ENCODE measurements around the gene DMD. TPM values are rescaled to one million over a fixed set of nuclear protein-coding genes. Genes with fewer than 3 reads are reported as not detected.
"Not testable (repeated sequence)": the region's sequence is repeated elsewhere in the genome, so short reads cannot be mapped to it uniquely, and the experiment has no call there.

The DMD gene
- total RNA-seq, 1 experiment from 2014 or later, result 47.2 TPM

DNA sequence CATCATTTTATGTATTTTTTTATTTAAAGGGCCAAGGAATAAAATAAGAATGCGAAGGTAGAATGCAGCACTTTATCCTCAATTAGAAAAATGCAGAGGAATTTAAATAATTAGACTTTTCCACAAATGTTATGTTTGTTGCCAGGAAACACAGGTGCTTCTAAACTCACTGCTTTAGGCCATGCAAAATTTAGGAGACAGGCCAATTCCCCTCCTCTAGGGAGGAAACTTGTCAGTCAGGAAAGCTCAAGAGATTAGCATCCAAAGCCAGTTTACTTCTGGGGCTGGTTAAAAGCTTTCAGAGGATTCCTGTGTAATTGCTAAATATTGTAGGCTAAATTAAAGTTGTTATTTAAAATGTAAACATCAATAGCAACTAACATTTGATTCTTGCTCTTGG, 124.5 kb downstream of the DMD start:
- no peak for DNase-seq
- Histone ChIP-seq H3K4me3 (ENCODE audit: low read depth, low read length) (no peak overlapping the region), H3K36me3 (ENCODE audit: control insufficient read depth, insufficient read depth, low read length) (no peaks in the 10 kb centered on the region), H3K4me1 (no peaks in the 10 kb centered on the region), H3K9me3 (no peaks in the 10 kb centered on the region), H3K27me3 (replicated peaks; ENCODE audit: control insufficient read depth, insufficient read depth, low read length) (no peaks in the 10 kb centered on the region)
- H3K36me3 Mint-ChIP-seq (ENCODE audit: insufficient read depth, unreplicated experiment), result no peaks in the 10 kb centered on the region
- no peak overlapping the region for H3K4me3 Mint-ChIP-seq (ENCODE audit: unreplicated experiment)
- intact Hi-C loops (cut with micrococcal nuclease; ENCODE audit: unreplicated experiment), result no loop called here
- TF ChIP-seq, protein P1, sequence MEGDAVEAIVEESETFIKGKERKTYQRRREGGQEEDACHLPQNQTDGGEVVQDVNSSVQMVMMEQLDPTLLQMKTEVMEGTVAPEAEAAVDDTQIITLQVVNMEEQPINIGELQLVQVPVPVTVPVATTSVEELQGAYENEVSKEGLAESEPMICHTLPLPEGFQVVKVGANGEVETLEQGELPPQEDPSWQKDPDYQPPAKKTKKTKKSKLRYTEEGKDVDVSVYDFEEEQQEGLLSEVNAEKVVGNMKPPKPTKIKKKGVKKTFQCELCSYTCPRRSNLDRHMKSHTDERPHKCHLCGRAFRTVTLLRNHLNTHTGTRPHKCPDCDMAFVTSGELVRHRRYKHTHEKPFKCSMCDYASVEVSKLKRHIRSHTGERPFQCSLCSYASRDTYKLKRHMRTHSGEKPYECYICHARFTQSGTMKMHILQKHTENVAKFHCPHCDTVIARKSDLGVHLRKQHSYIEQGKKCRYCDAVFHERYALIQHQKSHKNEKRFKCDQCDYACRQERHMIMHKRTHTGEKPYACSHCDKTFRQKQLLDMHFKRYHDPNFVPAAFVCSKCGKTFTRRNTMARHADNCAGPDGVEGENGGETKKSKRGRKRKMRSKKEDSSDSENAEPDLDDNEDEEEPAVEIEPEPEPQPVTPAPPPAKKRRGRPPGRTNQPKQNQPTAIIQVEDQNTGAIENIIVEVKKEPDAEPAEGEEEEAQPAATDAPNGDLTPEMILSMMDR (IDR thresholded peaks at IDR 0.05; ENCODE audit: insufficient read depth in 1 of 2, low read depth in 1 of 2, low read length in 1 of 2, severe bottlenecking in 1 of 2, unreplicated experiment in 1 of 2), result no peak
- H3K9me3 Mint-ChIP-seq (ENCODE audit: unreplicated experiment), result no peaks in the 10 kb centered on the region
- BruUV-seq (replicated peaks), result no TSS peak
- ChIA-PET CTCF (no interaction called here), POLR2A (no interaction called here)
- no peaks in the 10 kb centered on the region for H3K4me1 Mint-ChIP-seq (ENCODE audit: low read depth, unreplicated experiment)
- no peaks in the 10 kb centered on the region for H3K27me3 Mint-ChIP-seq (ENCODE audit: insufficient read depth, unreplicated experiment)
- H3K27ac Mint-ChIP-seq (ENCODE audit: unreplicated experiment), result no peak overlapping the region

DNA sequence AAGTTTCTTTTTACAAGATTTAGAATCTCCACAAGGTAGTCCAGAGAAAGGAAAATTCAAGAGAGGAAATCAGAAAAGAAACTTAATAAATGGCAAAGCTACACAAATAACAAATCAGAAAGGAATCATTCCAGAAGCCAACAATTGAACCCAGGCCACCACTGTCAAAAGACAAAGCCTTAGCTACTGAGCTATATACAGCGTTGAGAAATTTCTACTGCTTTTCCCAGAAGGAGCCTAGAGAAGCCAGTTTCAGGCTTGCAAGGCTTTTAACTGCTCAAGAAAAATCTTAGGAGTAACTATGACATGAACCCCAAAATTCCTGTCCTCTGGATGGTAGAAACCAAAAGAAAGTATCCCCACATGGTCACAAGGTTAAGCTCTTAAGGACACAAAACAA, 129.0 kb downstream of the DMD start:
- CTCF ChIA-PET, result no interaction called here
- H3K36me3 Mint-ChIP-seq (ENCODE audit: insufficient read depth, unreplicated experiment), result no peaks in the 10 kb centered on the region

DNA sequence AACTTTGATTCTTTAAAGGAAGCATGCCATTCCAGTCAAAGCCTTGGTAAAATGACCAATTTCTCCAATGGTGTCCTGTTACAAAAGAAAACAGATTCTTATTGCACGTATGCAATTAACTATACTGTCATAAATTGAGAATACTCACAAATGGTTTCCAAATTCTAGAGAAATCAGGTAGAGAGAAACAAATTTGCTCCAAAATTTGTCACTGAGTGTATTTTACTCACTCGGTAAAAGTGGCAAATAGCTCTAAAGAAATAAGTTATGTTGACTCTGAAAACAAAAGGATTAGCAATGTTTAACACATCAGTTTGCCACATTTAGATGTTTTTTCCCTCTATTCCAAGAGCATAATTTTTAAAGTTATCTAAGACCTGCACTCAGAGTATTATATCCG, 133.1 kb downstream of the DMD start:
- no peak overlapping the region for H3K4me3 Mint-ChIP-seq (ENCODE audit: unreplicated experiment)
- DNase-seq, result no peak
- TF ChIP-seq, protein P1 (IDR thresholded peaks at IDR 0.05; ENCODE audit: insufficient read depth in 1 of 2, low read depth in 1 of 2, low read length in 1 of 2, severe bottlenecking in 1 of 2, unreplicated experiment in 1 of 2), result no peak
- no peak overlapping the region for H3K27ac Mint-ChIP-seq (ENCODE audit: unreplicated experiment)
- no peaks in the 10 kb centered on the region for H3K9me3 Mint-ChIP-seq (ENCODE audit: unreplicated experiment)
- no peaks in the 10 kb centered on the region for H3K36me3 Mint-ChIP-seq (ENCODE audit: insufficient read depth, unreplicated experiment)
- H3K9me3 ChIP-seq, result no peaks in the 10 kb centered on the region
- no peaks in the 10 kb centered on the region for H3K27me3 ChIP-seq (replicated peaks; ENCODE audit: control insufficient read depth, insufficient read depth, low read length)
- intact Hi-C loops (cut with micrococcal nuclease; ENCODE audit: unreplicated experiment), result no loop called here
- ChIA-PET CTCF (no interaction called here), POLR2A (no interaction called here)
- no peaks in the 10 kb centered on the region for H3K27me3 Mint-ChIP-seq (ENCODE audit: insufficient read depth, unreplicated experiment)
- H3K4me1 ChIP-seq, result no peaks in the 10 kb centered on the region
- no TSS peak for BruUV-seq (replicated peaks)
- no peaks in the 10 kb centered on the region for H3K4me1 Mint-ChIP-seq (ENCODE audit: low read depth, unreplicated experiment)
- no peaks in the 10 kb centered on the region for H3K36me3 ChIP-seq (ENCODE audit: control insufficient read depth, insufficient read depth, low read length)
- H3K4me3 ChIP-seq (ENCODE audit: low read depth, low read length), result no peak overlapping the region

More for the DNA sequence above, 129.0 kb downstream of the DMD start:
- Mint-ChIP-seq H3K27ac (ENCODE audit: unreplicated experiment) (no peak overlapping the region), H3K27me3 (ENCODE audit: insufficient read depth, unreplicated experiment) (no peaks in the 10 kb centered on the region), H3K4me1 (ENCODE audit: low read depth, unreplicated experiment) (no peaks in the 10 kb centered on the region), H3K9me3 (ENCODE audit: unreplicated experiment) (no peaks in the 10 kb centered on the region), H3K4me3 (ENCODE audit: unreplicated experiment) (no peak overlapping the region)
- POLR2A ChIA-PET, result no interaction called here
- no peak overlapping the region for H3K4me3 ChIP-seq (ENCODE audit: low read depth, low read length)
- intact Hi-C loops (cut with micrococcal nuclease; ENCODE audit: unreplicated experiment), result no loop called here
- H3K9me3 ChIP-seq, result no peaks in the 10 kb centered on the region
- no TSS peak for BruUV-seq (replicated peaks)
- no peak for DNase-seq
- no peaks in the 10 kb centered on the region for H3K36me3 ChIP-seq (ENCODE audit: control insufficient read depth, insufficient read depth, low read length)
- H3K27me3 ChIP-seq (replicated peaks; ENCODE audit: control insufficient read depth, insufficient read depth, low read length), result no peaks in the 10 kb centered on the region
- TF ChIP-seq, protein P1 (IDR thresholded peaks at IDR 0.05; ENCODE audit: insufficient read depth in 1 of 2, low read depth in 1 of 2, low read length in 1 of 2, severe bottlenecking in 1 of 2, unreplicated experiment in 1 of 2), result no peak
- no peaks in the 10 kb centered on the region for H3K4me1 ChIP-seq

DNA sequence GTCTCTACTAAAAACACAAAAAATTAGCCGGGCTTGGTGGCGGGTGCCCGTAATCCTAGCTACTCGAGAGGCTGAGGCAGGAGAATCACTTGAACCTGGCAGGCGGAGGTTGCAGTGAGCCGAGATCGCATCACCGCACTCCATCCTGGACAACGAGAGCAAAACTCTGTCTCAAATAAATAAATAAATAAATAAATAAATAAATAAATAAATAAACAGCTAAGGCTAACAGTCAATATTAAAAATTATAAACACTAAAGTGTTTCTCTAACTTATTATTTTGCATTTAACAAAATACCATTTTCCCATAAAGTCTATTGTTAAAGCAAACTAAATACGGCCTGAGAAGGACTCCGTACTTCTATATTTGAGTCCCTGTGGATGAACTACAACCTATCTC, 137.7 kb downstream of the DMD start:
- H3K4me1 ChIP-seq; H3K36me3 ChIP-seq (ENCODE audit: control insufficient read depth, insufficient read depth, low read length); H3K9me3 ChIP-seq; H3K27me3 Mint-ChIP-seq (ENCODE audit: insufficient read depth, unreplicated experiment); H3K4me3 Mint-ChIP-seq (ENCODE audit: unreplicated experiment); H3K9me3 Mint-ChIP-seq (ENCODE audit: unreplicated experiment); DNase-seq; H3K4me1 Mint-ChIP-seq (ENCODE audit: low read depth, unreplicated experiment); H3K36me3 Mint-ChIP-seq (ENCODE audit: insufficient read depth, unreplicated experiment); BruUV-seq (replicated peaks); H3K27ac Mint-ChIP-seq (ENCODE audit: unreplicated experiment); H3K4me3 ChIP-seq (ENCODE audit: low read depth, low read length); intact Hi-C loops (cut with micrococcal nuclease; ENCODE audit: unreplicated experiment); CTCF ChIA-PET; H3K27me3 ChIP-seq (replicated peaks; ENCODE audit: control insufficient read depth, insufficient read depth, low read length); POLR2A ChIA-PET: not testable (repeated sequence)

All from Caco-2 (cell line).